ENCODE measurements around the gene AMACR.
"Not testable (repeated sequence)": the region's sequence is repeated elsewhere in the genome, so short reads cannot be mapped to it uniquely, and the experiment has no call there.

AMACR gene

DNA sequence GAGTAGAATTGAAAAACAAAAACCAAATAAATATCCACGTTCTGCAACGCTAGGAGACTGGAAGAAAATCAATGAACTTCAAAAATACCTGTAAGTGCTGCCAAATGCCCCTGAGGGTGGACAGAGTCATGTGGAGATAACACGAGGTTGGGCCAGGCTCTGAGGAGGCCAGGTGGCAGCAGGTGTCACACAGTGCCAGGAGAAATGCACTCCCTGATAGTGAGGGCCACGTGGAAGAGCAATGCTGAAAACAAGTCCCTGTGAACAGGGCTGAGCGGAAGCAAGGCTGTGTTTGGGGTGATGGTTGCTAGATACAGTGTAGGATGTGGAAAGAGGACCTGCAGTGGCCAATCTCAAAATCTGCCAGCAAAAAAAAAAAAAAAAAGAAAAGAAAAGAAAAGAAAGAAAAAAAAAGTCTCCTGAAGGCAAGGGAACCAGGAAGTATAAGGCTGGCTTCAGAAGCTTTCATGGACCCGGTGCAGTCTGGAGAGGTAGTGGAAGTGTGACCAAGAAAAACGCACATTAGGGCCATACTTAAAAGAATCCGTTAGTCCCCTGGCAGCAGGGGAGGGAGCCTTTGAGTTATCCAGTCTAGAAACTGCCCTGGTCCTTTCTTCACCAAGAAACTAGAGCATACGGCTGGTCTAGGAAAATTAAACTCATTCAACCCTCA lies 18.4 kb upstream of the AMACR start:
- H3K9me3 ChIP-seq (ENCODE audit: control insufficient read depth, insufficient read depth, low read length) = no peaks in the 10 kb centered on the region
- peaks cover 8% of the 10 kb centered on the region; the same call in 1 of the 2 replicates for H3K4me1 ChIP-seq (ENCODE audit: insufficient read depth, low read length)
- H3K36me3 ChIP-seq (ENCODE audit: insufficient read depth, low read length) = no peaks in the 10 kb centered on the region
- H3K9ac ChIP-seq (ENCODE audit: low read depth, low read length) = no peak overlapping the region

DNA sequence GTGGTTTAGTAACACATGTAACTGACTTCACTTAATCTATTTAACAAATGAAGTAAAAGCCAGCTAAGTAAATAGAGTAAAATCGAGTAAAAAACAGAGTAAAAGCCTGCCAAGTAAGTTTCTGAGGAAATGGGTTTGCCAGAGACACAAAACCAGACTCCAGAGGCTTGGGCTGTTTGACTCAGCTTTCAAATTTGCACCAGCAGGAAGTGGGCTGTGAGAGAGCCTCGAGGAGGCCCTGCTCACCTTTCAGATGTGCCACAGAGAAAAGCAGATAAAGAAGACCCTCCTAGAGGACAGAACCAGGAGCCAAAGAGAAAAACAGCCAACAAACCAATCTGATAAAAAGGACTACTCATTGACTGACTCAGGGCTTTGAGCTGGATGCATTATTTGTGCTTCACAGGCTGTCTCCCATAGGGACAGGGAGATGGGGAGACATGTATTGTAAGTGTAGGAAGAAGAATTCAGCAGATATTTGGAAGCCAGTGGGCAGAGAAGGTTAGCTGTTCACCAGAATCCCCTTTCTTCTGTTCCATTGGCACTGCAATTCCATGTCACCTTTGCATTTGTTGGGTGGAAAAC lies 14.4 kb upstream of the AMACR start:
- no peaks in the 10 kb centered on the region for H3K9me3 ChIP-seq (ENCODE audit: control insufficient read depth, insufficient read depth, low read length)
- no peak overlapping the region for H3K9ac ChIP-seq (ENCODE audit: low read depth, low read length)
- H3K36me3 ChIP-seq (ENCODE audit: insufficient read depth, low read length) = no peaks in the 10 kb centered on the region
- H3K4me1 ChIP-seq (ENCODE audit: insufficient read depth, low read length) = peaks cover 8% of the 10 kb centered on the region; the same call in 1 of the 2 replicates

DNA sequence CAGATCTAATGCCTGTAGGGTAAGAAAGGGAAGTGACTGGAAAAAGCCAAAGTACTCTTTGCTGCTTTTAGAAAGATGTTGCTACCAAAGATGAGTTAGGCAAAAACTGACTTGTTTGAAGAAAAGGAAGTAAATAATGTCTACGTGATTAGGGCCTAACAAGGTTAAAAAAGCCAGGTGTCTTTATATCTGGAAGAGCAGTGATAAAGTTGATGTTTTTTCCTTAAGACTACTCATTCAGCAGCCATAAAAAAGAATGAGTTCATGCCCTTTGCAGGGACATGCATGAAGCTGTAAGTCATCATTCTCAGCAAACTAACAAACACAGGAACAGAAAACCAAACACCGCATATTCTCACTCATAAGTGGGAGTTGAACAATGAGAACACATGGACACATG lies 13.5 kb upstream of the AMACR start:
- Histone ChIP-seq H3K9me3 (ENCODE audit: control insufficient read depth, insufficient read depth, low read length) (no peaks in the 10 kb centered on the region), H3K36me3 (ENCODE audit: insufficient read depth, low read length) (no peaks in the 10 kb centered on the region), H3K4me1 (ENCODE audit: insufficient read depth, low read length) (peaks cover 8% of the 10 kb centered on the region; the same call in 1 of the 2 replicates), H3K9ac (ENCODE audit: low read depth, low read length) (no peak overlapping the region)

DNA sequence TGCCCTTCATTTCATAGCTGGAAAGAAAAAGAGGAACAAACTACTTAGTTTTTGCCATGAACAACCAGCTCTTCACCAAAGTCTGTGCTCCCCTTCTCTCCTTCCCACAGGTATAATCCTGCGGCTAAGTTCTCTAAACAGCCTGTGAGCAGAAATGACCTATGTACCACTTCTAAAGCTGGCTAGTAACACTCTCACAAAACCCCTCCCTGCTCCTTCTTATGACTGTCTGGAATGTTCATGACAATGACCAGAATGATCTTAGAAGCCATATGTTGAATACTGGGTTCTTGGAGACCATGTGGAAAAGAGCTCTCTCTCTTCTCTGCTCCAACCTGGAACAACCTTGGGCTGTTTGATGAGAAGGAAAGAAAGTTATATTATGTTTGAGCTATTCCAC lies 12.9 kb upstream of the AMACR start:
- Histone ChIP-seq H3K9ac (ENCODE audit: low read depth, low read length) (no peak overlapping the region), H3K36me3 (ENCODE audit: insufficient read depth, low read length) (no peaks in the 10 kb centered on the region), H3K4me1 (ENCODE audit: insufficient read depth, low read length) (peaks cover 8% of the 10 kb centered on the region; the same call in 1 of the 2 replicates), H3K9me3 (ENCODE audit: control insufficient read depth, insufficient read depth, low read length) (no peaks in the 10 kb centered on the region)

DNA sequence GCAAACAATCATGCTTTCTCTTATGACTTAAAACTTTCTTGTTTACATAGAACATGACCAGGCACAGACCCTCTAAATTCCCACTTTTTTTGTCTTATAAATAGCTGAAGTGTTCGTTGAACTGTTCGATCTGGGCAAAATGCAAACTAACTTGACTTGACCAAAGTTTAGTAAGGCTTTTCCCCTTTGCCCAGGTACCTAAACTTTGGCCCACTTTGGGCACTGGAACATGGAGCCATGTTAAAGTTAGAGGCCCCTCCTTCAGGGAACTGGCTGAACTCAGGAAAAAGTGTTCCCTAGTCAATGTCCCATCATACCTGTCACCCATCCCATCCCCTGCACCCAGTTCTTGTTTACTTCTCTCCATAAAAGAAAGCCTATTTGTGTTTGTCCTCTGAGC lies 9.4 kb upstream of the AMACR start:
- Histone ChIP-seq H3K36me3 (ENCODE audit: insufficient read depth, low read length) (no peaks in the 10 kb centered on the region), H3K9me3 (ENCODE audit: control insufficient read depth, insufficient read depth, low read length) (no peaks in the 10 kb centered on the region), H3K4me1 (ENCODE audit: insufficient read depth, low read length) (peaks cover 5% of the 10 kb centered on the region; the same call in 1 of the 2 replicates), H3K9ac (ENCODE audit: low read depth, low read length) (no peak overlapping the region)

DNA sequence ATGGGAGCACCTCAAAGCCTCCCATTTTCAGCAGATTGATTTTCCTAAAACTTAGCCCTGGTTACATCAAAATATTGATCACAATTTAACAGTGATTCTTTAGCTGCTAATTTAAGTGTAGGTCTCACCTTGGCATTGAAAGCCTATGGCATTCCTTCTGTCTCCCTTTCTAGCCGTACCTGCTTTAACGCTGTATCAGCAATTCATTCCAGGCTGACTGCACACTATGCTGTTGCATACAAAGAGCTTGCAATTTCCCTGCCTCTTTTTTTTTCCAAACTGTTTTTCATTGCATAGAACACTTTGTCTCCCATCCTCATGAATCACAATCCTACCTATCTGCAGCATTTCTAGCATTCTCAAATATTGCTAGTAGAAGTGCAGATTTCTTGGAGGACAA lies 8.9 kb upstream of the AMACR start:
- 0 out of 2 replicates have a peak, but pooled peaks cover under 1% of the 10 kb centered on the region for H3K4me1 ChIP-seq (ENCODE audit: insufficient read depth, low read length)
- H3K9ac ChIP-seq (ENCODE audit: low read depth, low read length) = no peak overlapping the region
- no peaks in the 10 kb centered on the region for H3K9me3 ChIP-seq (ENCODE audit: control insufficient read depth, insufficient read depth, low read length)
- no peaks in the 10 kb centered on the region for H3K36me3 ChIP-seq (ENCODE audit: insufficient read depth, low read length)

DNA sequence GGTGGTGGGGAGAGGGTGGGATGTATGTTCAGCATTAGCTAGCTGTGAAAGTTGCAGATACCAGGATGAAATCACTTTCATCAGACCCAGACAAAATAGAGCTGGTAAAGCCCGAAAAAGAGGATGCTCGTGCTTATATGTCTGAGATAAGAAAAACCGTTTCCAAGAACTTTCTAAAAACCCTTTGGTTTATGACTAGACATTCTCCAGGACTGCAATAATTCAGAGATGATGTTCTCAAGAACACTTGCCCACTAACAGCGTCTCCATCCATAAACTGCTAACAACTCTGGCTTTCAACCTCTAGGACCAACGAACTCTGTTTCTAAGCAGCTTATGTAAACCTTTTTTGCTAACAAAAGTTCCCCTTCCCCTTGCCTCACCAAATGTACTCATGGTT lies 8.4 kb upstream of the AMACR start:
- Histone ChIP-seq H3K36me3 (ENCODE audit: insufficient read depth, low read length) (no peaks in the 10 kb centered on the region), H3K9me3 (ENCODE audit: control insufficient read depth, insufficient read depth, low read length) (no peaks in the 10 kb centered on the region), H3K9ac (ENCODE audit: low read depth, low read length) (no peak overlapping the region), H3K4me1 (ENCODE audit: insufficient read depth, low read length) (no peaks in the 10 kb centered on the region)

DNA sequence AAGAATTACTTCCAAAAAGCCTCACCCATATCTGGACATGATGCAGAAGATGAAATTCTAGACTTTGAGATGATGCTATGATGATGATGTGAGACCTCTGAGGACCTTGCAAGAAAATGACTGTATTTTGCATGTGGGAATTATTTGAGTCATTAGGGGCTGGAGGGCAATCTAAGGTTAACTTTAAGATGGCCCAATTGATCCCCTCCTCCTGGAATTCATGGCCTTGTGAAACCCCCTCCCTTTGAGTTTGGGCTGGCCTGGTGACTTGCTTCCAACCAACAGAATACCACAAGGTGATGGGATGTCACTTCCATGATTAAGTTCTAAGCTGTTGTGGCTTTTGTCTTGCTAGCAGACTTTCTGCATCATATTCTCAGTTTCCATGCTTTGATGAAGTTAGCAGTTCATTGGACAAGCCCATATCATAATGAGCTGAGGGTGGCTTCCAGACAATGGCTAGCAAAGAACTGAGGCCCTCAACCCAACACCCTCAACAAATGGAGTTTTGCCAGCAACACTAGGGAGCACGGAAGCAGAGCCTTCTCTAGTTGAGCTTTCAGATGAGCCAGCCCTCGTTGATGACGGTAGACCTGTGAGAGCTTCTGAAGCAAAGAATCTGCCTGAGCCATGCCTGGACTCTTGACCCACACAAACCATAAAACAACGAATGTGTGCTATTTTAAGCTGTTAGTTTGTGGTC lies 7.4 kb upstream of the AMACR start:
- H3K36me3 ChIP-seq (ENCODE audit: insufficient read depth, low read length) = no peaks in the 10 kb centered on the region
- no peak overlapping the region for H3K9ac ChIP-seq (ENCODE audit: low read depth, low read length)
- no peaks in the 10 kb centered on the region for H3K9me3 ChIP-seq (ENCODE audit: control insufficient read depth, insufficient read depth, low read length)
- no peaks in the 10 kb centered on the region for H3K4me1 ChIP-seq (ENCODE audit: insufficient read depth, low read length)

DNA sequence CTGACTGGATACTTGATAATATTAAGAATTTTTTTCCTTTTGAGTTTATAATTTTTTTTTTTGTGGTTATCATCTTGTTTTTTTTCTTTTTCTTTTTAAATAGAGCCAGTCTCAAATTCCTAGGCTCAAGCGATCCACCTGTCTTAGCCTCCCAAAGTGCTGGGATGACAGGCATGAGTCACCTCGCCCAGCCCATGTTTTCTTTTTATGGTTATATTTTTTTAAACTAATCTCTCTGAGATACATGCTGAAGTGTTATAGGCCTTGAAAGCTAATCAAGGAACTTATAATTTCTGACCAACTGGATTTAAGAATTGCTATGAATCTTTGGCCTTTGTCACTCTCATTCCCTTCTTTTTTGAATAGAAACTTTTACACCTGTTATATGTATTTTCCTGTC lies 6.8 kb upstream of the AMACR start:
- no peaks in the 10 kb centered on the region for H3K4me1 ChIP-seq (ENCODE audit: insufficient read depth, low read length)
- no peaks in the 10 kb centered on the region for H3K36me3 ChIP-seq (ENCODE audit: insufficient read depth, low read length)
- no peaks in the 10 kb centered on the region for H3K9me3 ChIP-seq (ENCODE audit: control insufficient read depth, insufficient read depth, low read length)
- no peak overlapping the region for H3K9ac ChIP-seq (ENCODE audit: low read depth, low read length)

DNA sequence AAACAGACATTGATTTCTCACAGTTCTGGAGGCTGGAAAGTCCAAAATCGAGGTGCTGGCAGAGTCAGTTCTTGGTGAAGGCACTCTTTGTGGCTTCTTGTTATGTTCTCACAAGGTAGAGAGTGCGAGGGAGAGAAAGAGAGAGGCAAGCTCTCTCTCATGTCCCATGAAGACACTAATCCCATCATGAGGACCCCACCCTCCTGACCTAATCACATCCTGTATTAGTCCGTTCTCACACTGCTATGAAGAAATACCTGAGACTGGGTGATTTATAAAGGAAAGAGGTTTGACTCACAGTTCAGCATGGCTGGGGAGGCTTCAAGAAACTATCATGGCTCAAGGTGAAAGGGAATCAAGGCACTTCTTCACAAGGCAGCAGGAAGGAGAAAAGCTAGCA lies 5.7 kb upstream of the AMACR start:
- no peaks in the 10 kb centered on the region for H3K9me3 ChIP-seq (ENCODE audit: control insufficient read depth, insufficient read depth, low read length)
- H3K4me1 ChIP-seq (ENCODE audit: insufficient read depth, low read length) = peaks cover 4% of the 10 kb centered on the region; the same call in 1 of the 2 replicates
- H3K36me3 ChIP-seq (ENCODE audit: insufficient read depth, low read length) = no peaks in the 10 kb centered on the region
- no peak overlapping the region for H3K9ac ChIP-seq (ENCODE audit: low read depth, low read length)

DNA sequence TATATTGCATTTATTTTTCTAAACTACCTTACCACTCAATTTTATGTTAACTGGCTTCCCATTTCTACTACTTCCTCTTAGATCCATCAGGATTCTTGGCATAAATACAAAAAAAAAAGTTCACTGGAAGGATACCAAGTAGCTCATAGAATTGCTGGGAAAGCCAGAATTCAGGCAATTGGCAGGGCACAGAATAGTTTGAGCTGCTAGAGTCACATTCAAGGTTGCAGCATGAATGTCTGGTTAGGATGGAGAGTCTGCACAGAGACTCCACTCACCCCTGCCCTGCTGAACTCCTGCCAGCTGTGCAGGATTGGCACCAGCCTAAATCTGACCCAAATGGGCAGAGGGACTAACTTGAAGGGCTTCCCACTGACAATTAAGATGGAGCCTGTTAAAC lies 4.9 kb upstream of the AMACR start:
- H3K9me3 ChIP-seq (ENCODE audit: control insufficient read depth, insufficient read depth, low read length) = no peaks in the 10 kb centered on the region
- peaks cover 4% of the 10 kb centered on the region; the same call in 1 of the 2 replicates for H3K4me1 ChIP-seq (ENCODE audit: insufficient read depth, low read length)
- no peak overlapping the region for H3K9ac ChIP-seq (ENCODE audit: low read depth, low read length)
- H3K36me3 ChIP-seq (ENCODE audit: insufficient read depth, low read length) = no peaks in the 10 kb centered on the region

DNA sequence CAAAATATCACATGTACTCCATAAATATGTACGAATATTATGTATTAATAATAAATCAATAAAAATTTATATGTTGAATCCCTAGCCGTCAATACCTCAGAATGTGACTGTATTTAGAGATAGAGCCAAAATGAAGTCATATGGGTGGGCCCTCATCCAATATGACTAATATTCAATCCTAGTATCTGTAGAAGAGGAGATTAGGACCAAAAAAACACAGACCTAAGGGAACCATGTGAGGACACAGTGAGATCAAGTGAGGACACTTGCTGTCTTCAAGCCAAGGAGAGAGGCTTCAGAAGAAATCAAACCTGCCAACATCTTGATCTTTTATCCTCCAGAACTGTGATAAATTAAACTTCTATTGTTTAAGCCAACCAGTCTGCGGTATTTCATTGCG lies 3.7 kb upstream of the AMACR start:
- H3K36me3 ChIP-seq (ENCODE audit: insufficient read depth, low read length) = no peaks in the 10 kb centered on the region
- no peaks in the 10 kb centered on the region for H3K9me3 ChIP-seq (ENCODE audit: control insufficient read depth, insufficient read depth, low read length)
- no peak overlapping the region for H3K9ac ChIP-seq (ENCODE audit: low read depth, low read length)
- peaks cover 4% of the 10 kb centered on the region; the same call in 1 of the 2 replicates for H3K4me1 ChIP-seq (ENCODE audit: insufficient read depth, low read length)

DNA sequence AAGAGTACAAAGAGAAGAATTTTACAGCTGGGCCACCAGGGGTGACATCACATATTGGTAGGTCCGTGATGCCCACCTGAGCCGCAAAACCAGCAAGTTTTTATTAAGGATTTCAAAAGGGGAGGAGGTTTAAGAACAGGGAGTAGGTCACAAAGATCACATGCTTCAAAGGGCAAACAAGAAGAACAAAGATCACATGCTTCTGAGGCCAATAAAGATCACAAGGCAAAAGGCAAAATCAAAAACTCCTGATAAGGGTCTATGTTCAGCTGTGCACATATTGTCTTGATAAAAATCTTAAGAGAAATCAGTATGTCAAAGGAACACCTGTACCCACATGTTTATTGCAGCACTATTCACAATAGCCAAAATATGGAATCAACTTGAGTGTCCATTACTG lies 2.3 kb upstream of the AMACR start:
- H3K9ac ChIP-seq (ENCODE audit: low read depth, low read length); H3K9me3 ChIP-seq (ENCODE audit: control insufficient read depth, insufficient read depth, low read length); H3K4me1 ChIP-seq (ENCODE audit: insufficient read depth, low read length); H3K36me3 ChIP-seq (ENCODE audit: insufficient read depth, low read length): not testable (repeated sequence)

DNA sequence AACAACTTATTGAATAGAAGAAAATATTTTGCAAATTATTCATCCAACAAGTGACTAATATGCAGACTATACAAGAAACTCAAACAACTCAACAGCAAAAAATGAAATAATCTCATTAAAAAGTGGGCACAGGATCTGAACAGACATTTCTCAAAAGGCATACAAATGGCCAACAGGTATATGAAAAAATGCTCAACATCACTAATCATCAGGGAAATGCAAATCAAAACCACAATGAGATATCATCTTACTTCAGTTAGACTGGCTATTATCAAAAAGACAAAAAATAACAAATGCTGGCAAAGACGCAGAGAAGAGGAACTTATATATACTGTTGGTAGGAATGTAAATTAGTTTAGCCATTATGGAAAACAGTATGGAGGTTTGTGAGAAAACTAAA lies 1.8 kb upstream of the AMACR start:
- Histone ChIP-seq H3K9me3 (ENCODE audit: control insufficient read depth, insufficient read depth, low read length) (no peaks in the 10 kb centered on the region), H3K36me3 (ENCODE audit: insufficient read depth, low read length) (peaks cover 3% of the 10 kb centered on the region; the same call in 1 of the 2 replicates), H3K9ac (ENCODE audit: low read depth, low read length) (no peak overlapping the region), H3K4me1 (ENCODE audit: insufficient read depth, low read length) (peaks cover 4% of the 10 kb centered on the region; the same call in 1 of the 2 replicates)

DNA sequence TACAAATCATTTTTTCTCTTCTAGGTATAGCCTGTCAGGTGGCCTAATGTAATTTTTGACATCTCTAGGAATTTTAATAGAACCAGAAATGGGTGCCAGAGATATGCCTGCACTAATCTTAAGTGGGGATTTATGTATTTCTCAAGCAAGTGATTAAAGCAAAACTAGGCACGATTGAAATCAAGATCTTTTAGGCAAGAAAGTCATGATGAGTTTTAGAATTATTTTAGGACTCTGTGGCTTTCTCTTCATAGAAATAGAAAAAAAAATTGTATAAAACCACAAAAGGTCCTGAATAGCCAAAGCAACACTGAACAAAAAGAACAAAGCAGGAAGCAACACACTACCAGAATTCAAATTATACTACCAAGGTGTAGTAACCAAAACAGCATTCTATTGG lies 952 bp upstream of the AMACR start:
- Histone ChIP-seq H3K9ac (ENCODE audit: low read depth, low read length) (peak overlapping the region; percentile 64), H3K9me3 (ENCODE audit: control insufficient read depth, insufficient read depth, low read length) (no peaks in the 10 kb centered on the region), H3K4me1 (ENCODE audit: insufficient read depth, low read length) (peaks cover 4% of the 10 kb centered on the region; the same call in 1 of the 2 replicates), H3K36me3 (ENCODE audit: insufficient read depth, low read length) (peaks cover 7% of the 10 kb centered on the region)
